ENCODE measurements around the gene GPR78.
"Not testable (repeated sequence)": the region's sequence is repeated elsewhere in the genome, so short reads cannot be mapped to it uniquely, and the experiment has no call there.

GPR78 gene

GRCh38 chr4:8615366-8615765 is 35.2 kb downstream of the GPR78 start:
- DNase-seq (ENCODE audit: low read depth): no peak
- no peak for TF ChIP-seq CTCF (IDR thresholded peaks at IDR 0.05; ENCODE audit: low read depth, low read length, missing control alignments)
- no peak overlapping the region for H3K4me3 ChIP-seq (ENCODE audit: low read depth, low read length)

- DNase-seq (ENCODE audit: low read depth): no peak
- no peak for TF ChIP-seq CTCF (IDR thresholded peaks at IDR 0.05; ENCODE audit: low read depth, low read length, missing control alignments)
- H3K4me3 ChIP-seq (ENCODE audit: low read depth, low read length): no peak overlapping the region
Observed at GRCh38 chr4:8615921-8616787, 36.0 kb downstream of the GPR78 start.

- TF ChIP-seq CTCF (IDR thresholded peaks at IDR 0.05; ENCODE audit: low read depth, low read length, missing control alignments): no peak
- DNase-seq (ENCODE audit: low read depth): no peak
- H3K4me3 ChIP-seq (ENCODE audit: low read depth, low read length): no peak overlapping the region
Observed at GRCh38 chr4:8616831-8617230, 36.6 kb downstream of the GPR78 start.

- no peak overlapping the region for H3K4me3 ChIP-seq (ENCODE audit: low read depth, low read length)
- DNase-seq (ENCODE audit: low read depth): no peak
- TF ChIP-seq CTCF (IDR thresholded peaks at IDR 0.05; ENCODE audit: low read depth, low read length, missing control alignments): no peak
Observed at GRCh38 chr4:8617486-8618040, 37.4 kb downstream of the GPR78 start.

GRCh38 chr4:8618421-8618820 is 38.2 kb downstream of the GPR78 start:
- H3K4me3 ChIP-seq (ENCODE audit: low read depth, low read length): no peak overlapping the region
- no peak for DNase-seq (ENCODE audit: low read depth)
- TF ChIP-seq CTCF (IDR thresholded peaks at IDR 0.05; ENCODE audit: low read depth, low read length, missing control alignments): no peak

- H3K4me3 ChIP-seq (ENCODE audit: low read depth, low read length): no peak overlapping the region
- no peak for DNase-seq (ENCODE audit: low read depth)
- TF ChIP-seq CTCF (IDR thresholded peaks at IDR 0.05; ENCODE audit: low read depth, low read length, missing control alignments): no peak
Observed at GRCh38 chr4:8618961-8619720, 38.9 kb downstream of the GPR78 start.

- not testable (repeated sequence) for H3K4me3 ChIP-seq (ENCODE audit: low read depth, low read length); DNase-seq (ENCODE audit: low read depth)
Observed at GRCh38 chr4:8621135-8621534, 40.9 kb downstream of the GPR78 start.

- DNase-seq (ENCODE audit: low read depth); H3K4me3 ChIP-seq (ENCODE audit: low read depth, low read length): not testable (repeated sequence)
Observed at GRCh38 chr4:8624601-8625272, 44.5 kb downstream of the GPR78 start.

GRCh38 chr4:8630240-8630905 is 50.2 kb downstream of the GPR78 start:
- H3K4me3 ChIP-seq (ENCODE audit: low read depth, low read length); DNase-seq (ENCODE audit: low read depth): not testable (repeated sequence)

GRCh38 chr4:8631896-8632295 is 51.7 kb downstream of the GPR78 start:
- H3K4me3 ChIP-seq (ENCODE audit: low read depth, low read length): not testable (repeated sequence)

More at GRCh38 chr4:8631896-8632295, 51.7 kb downstream of the GPR78 start:
- DNase-seq (ENCODE audit: low read depth): not testable (repeated sequence)

All from GM12864 (cell line).